OCI-LY1 (cell line): Measurements from ENCODE around the gene MYO1G.

Experiments used
- EZH2 ChIP-seq: fragments of 200-600 bp; sonication (generic), shearing (Covaris generic); IDR thresholded peaks from 2 replicates; pipeline ENCODE4 v1.8.0; 2017; ENCODE audit warnings: borderline replicate concordance, mixed run types, mild to moderate bottlenecking, antibody characterized with exemption, low read length, moderate library complexity, mixed read lengths
- TF ChIP-seq, protein P1 (sequence below): fragments of 200-600 bp; sonication (generic), shearing (Covaris generic); IDR thresholded peaks from 2 replicates; pipeline ENCODE4 v1.5.1; 2017; ENCODE audit warnings: mild to moderate bottlenecking, antibody characterized with exemption, low read length, moderate library complexity, mixed read lengths

DNA sequence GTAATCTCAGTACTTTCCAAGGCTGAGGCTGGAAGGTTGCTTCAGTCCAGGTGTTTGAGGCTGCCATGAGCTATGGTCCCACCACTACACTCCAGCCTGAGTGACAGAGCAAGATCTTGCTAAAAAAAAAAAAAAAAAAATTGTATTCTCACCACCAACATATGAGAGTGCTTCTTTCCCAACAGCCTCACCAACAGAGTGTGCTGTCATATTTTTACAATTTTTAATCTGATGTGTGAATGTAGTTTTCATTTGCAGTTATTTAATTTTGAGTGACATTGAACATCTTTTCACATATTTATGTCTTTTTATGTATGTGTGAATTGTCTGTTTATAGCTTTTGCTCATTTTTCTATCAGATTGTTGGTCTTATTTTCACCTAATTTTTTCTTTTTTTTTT is 35.2 kb downstream of the MYO1G start:
- TF ChIP-seq, protein P1, sequence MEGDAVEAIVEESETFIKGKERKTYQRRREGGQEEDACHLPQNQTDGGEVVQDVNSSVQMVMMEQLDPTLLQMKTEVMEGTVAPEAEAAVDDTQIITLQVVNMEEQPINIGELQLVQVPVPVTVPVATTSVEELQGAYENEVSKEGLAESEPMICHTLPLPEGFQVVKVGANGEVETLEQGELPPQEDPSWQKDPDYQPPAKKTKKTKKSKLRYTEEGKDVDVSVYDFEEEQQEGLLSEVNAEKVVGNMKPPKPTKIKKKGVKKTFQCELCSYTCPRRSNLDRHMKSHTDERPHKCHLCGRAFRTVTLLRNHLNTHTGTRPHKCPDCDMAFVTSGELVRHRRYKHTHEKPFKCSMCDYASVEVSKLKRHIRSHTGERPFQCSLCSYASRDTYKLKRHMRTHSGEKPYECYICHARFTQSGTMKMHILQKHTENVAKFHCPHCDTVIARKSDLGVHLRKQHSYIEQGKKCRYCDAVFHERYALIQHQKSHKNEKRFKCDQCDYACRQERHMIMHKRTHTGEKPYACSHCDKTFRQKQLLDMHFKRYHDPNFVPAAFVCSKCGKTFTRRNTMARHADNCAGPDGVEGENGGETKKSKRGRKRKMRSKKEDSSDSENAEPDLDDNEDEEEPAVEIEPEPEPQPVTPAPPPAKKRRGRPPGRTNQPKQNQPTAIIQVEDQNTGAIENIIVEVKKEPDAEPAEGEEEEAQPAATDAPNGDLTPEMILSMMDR: no peak
- TF ChIP-seq EZH2: no peak
